ENCODE measurements around the gene RNF217.

GRCh38 chr6:125058546-125058945, 96.3 kb downstream of the RNF217 start:
- TF ChIP-seq POLR2A (IDR thresholded peaks at IDR 0.05; ENCODE audit: low read depth, low read length) (no peak), TAF1 (IDR thresholded peaks at IDR 0.05; ENCODE audit: borderline replicate concordance, low read depth, low read length) (no peak), POLR2AphosphoS5 (IDR thresholded peaks at IDR 0.05; ENCODE audit: low read depth, low read length) (no peak)

Data from GM12892 (cell line).